D341Med (cell line): ENCODE data around the gene SUCO.
A peak's percentile ranks its signal among the peaks of the same experiment; 100 is the strongest.
"Not testable (repeated sequence)": the region's sequence is repeated elsewhere in the genome, so short reads cannot be mapped to it uniquely, and the experiment has no call there.

Experiments
- DNase-seq: peaks from one replicate; pipeline ENCODE4 v3.0.0; 2012; ENCODE audit warnings: low spot score

SUCO gene

GRCh38 chr1:172532700-172533512 lies at the start of gene SUCO:
SUCO (plus strand) TSS chr1:172533150; CDS start chr1:172533436, 286 bp downstream.
- peak; percentile 99 for DNase-seq

- DNase-seq = no peak
These were observed 49.5 kb upstream of the SUCO start for GRCh38 chr1:172483448-172483847.

GRCh38 chr1:172484252-172484651 lies 48.7 kb upstream of the SUCO start:
- DNase-seq = no peak

GRCh38 chr1:172485626-172486025 lies 47.3 kb upstream of the SUCO start:
- DNase-seq = no peak

GRCh38 chr1:172486805-172487454 lies 46.0 kb upstream of the SUCO start:
- DNase-seq = no peak

GRCh38 chr1:172487550-172487949 lies 45.4 kb upstream of the SUCO start:
- peak; percentile 59 for DNase-seq

GRCh38 chr1:172488393-172488792 lies 44.6 kb upstream of the SUCO start:
- DNase-seq = no peak

GRCh38 chr1:172489847-172490246 lies 43.1 kb upstream of the SUCO start:
- DNase-seq = no peak

GRCh38 chr1:172492421-172492820 lies 40.5 kb upstream of the SUCO start:
- no peak for DNase-seq

- no peak for DNase-seq
These were observed 38.8 kb upstream of the SUCO start for GRCh38 chr1:172494166-172494565.

GRCh38 chr1:172496127-172496526 lies 36.8 kb upstream of the SUCO start:
- not testable (repeated sequence) for DNase-seq

GRCh38 chr1:172496678-172497077 lies 36.3 kb upstream of the SUCO start:
- peak; percentile 78 for DNase-seq

- DNase-seq = peak; percentile 51
These were observed 35.7 kb upstream of the SUCO start for GRCh38 chr1:172497230-172497629.

- no peak for DNase-seq
These were observed 34.1 kb upstream of the SUCO start for GRCh38 chr1:172498857-172499256.

- no peak for DNase-seq
These were observed 33.3 kb upstream of the SUCO start for GRCh38 chr1:172499636-172500141.

GRCh38 chr1:172500207-172500606 lies 32.7 kb upstream of the SUCO start:
- no peak for DNase-seq

GRCh38 chr1:172507741-172508140 lies 25.2 kb upstream of the SUCO start:
- DNase-seq = no peak

GRCh38 chr1:172510479-172510878 lies 22.5 kb upstream of the SUCO start:
- DNase-seq = no peak

GRCh38 chr1:172512591-172512990 lies 20.4 kb upstream of the SUCO start:
- DNase-seq = no peak

- no peak for DNase-seq
These were observed 19.5 kb upstream of the SUCO start for GRCh38 chr1:172513479-172513878.

GRCh38 chr1:172514108-172514507 lies 18.8 kb upstream of the SUCO start:
- no peak for DNase-seq

- no peak for DNase-seq
These were observed 17.5 kb upstream of the SUCO start for GRCh38 chr1:172515436-172515835.

- DNase-seq = no peak
These were observed 17.0 kb upstream of the SUCO start for GRCh38 chr1:172515927-172516326.
